Measurements from ENCODE around the gene RABGAP1. TPM values are rescaled to one million over a fixed set of nuclear protein-coding genes. Genes with fewer than 3 reads are reported as not detected.

RABGAP1 gene
- total RNA-seq, 1 experiment from 2014 or later: 55.4 TPM

DNA sequence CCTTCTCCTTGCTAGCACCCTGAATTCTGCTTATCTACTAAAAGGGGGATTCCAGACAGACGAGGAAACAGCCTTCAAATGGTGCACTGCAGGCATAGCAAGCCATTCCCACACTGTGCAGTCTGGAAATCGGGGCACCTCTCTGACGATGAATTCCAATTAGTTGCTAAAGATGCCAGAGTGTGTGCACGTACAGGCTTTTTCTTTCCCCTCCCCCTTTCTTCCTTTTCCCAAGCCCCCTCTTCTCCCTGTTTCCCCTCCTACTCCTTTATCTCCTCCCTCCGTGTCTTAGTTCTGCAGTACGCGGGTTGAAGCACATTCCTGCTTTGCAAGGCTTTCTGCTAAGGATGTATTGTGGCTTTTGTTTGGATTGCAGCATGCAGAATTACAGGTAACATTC, 92.5 kb downstream of the RABGAP1 start, which contains the start of gene GPR21:
GPR21 (plus strand) TSS at position 316 of the 400 bp plus-strand sequence. CDS start 900 bp downstream, outside the sequence.
- H3K4me3 Mint-ChIP-seq (ENCODE audit: unreplicated experiment): no peak within 1 kb of the TSS
- TF ChIP-seq, protein P1, sequence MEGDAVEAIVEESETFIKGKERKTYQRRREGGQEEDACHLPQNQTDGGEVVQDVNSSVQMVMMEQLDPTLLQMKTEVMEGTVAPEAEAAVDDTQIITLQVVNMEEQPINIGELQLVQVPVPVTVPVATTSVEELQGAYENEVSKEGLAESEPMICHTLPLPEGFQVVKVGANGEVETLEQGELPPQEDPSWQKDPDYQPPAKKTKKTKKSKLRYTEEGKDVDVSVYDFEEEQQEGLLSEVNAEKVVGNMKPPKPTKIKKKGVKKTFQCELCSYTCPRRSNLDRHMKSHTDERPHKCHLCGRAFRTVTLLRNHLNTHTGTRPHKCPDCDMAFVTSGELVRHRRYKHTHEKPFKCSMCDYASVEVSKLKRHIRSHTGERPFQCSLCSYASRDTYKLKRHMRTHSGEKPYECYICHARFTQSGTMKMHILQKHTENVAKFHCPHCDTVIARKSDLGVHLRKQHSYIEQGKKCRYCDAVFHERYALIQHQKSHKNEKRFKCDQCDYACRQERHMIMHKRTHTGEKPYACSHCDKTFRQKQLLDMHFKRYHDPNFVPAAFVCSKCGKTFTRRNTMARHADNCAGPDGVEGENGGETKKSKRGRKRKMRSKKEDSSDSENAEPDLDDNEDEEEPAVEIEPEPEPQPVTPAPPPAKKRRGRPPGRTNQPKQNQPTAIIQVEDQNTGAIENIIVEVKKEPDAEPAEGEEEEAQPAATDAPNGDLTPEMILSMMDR (IDR thresholded peaks at IDR 0.05; ENCODE audit: insufficient read depth in 1 of 2, low read depth in 1 of 2, low read length in 1 of 2, severe bottlenecking in 1 of 2, unreplicated experiment in 1 of 2): no peak

DNA sequence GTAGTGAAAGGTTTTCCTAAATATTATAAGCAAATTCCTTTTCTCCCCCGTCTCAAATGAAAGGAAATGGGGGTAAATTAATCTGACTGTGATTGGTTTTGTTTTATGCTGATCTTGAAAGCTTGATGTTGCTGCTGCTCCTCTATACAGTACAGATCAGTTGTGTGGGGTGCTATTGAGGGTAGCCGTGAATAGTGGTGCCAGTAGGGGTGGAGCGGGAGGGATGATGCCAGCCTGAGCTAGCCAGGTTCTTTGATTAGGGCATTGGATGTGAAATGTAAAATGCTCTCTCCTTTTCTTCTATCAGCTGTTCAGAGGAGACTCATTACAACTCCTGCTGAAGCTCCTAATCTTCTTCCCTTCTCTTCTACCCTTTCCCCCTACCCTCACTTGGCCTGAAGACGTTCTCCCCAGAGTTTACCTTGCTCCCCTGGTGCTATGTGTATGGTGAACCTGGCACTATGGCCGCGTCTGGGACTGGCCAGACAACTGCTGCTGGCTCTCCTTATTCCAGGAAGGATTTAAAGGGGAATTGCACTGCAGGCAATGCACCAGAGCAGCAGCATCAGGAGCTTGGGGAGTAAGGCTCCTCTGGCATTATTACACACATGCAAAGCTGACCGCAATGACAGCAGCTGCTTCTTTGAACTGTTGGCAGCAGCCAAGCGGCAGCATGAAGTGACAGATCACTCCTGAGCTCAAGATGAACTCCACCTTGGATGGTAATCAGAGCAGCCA, 93.2 kb downstream of the RABGAP1 start:
- no peak overlapping the region for H3K27ac Mint-ChIP-seq (ENCODE audit: unreplicated experiment)

More for the DNA sequence above, 92.5 kb downstream of the RABGAP1 start, which contains the start of gene GPR21:
- no TSS peak for BruUV-seq (replicated peaks)
- DNase-seq: no peak
- H3K27me3 ChIP-seq (replicated peaks; ENCODE audit: control insufficient read depth, insufficient read depth, low read length): no peaks in the 10 kb centered on the region
- no peaks in the 10 kb centered on the region for H3K9me3 ChIP-seq
- ChIA-PET POLR2A (no interaction called here), CTCF (no interaction called here)
- no peak within 1 kb of the TSS for H3K4me3 ChIP-seq (ENCODE audit: low read depth, low read length)
- Mint-ChIP-seq H3K36me3 (ENCODE audit: insufficient read depth, unreplicated experiment) (peaks cover 41% of the 10 kb centered on the region), H3K27me3 (ENCODE audit: insufficient read depth, unreplicated experiment) (no peaks in the 10 kb centered on the region), H3K27ac (ENCODE audit: unreplicated experiment) (no peak within 1 kb of the TSS), H3K4me1 (ENCODE audit: low read depth, unreplicated experiment) (no peaks in the 10 kb centered on the region), H3K9me3 (ENCODE audit: unreplicated experiment) (no peaks in the 10 kb centered on the region)
- 0 out of 2 replicates have a peak, but pooled peaks cover 2% of the 10 kb centered on the region for H3K36me3 ChIP-seq (ENCODE audit: control insufficient read depth, insufficient read depth, low read length)
- intact Hi-C loops (cut with micrococcal nuclease; ENCODE audit: unreplicated experiment): no loop called here
- H3K4me1 ChIP-seq: no peaks in the 10 kb centered on the region

DNA sequence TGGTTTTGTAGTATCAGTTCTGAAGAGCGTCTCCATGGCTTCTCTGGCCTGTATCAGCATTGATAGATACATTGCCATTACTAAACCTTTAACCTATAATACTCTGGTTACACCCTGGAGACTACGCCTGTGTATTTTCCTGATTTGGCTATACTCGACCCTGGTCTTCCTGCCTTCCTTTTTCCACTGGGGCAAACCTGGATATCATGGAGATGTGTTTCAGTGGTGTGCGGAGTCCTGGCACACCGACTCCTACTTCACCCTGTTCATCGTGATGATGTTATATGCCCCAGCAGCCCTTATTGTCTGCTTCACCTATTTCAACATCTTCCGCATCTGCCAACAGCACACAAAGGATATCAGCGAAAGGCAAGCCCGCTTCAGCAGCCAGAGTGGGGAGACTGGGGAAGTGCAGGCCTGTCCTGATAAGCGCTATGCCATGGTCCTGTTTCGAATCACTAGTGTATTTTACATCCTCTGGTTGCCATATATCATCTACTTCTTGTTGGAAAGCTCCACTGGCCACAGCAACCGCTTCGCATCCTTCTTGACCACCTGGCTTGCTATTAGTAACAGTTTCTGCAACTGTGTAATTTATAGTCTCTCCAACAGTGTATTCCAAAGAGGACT, 94.2 kb downstream of the RABGAP1 start:
- Mint-ChIP-seq H3K27me3 (ENCODE audit: insufficient read depth, unreplicated experiment) (no peaks in the 10 kb centered on the region), H3K9me3 (ENCODE audit: unreplicated experiment) (no peaks in the 10 kb centered on the region), H3K27ac (ENCODE audit: unreplicated experiment) (no peak overlapping the region), H3K4me3 (ENCODE audit: unreplicated experiment) (no peak overlapping the region), H3K4me1 (ENCODE audit: low read depth, unreplicated experiment) (no peaks in the 10 kb centered on the region), H3K36me3 (ENCODE audit: insufficient read depth, unreplicated experiment) (peaks cover 34% of the 10 kb centered on the region)
- CTCF ChIA-PET: no interaction called here
- BruUV-seq (replicated peaks): no TSS peak
- TF ChIP-seq, protein P1 (IDR thresholded peaks at IDR 0.05; ENCODE audit: insufficient read depth in 1 of 2, low read depth in 1 of 2, low read length in 1 of 2, severe bottlenecking in 1 of 2, unreplicated experiment in 1 of 2): no peak
- POLR2A ChIA-PET: no interaction called here
- H3K9me3 ChIP-seq: no peaks in the 10 kb centered on the region
- no peaks in the 10 kb centered on the region for H3K27me3 ChIP-seq (replicated peaks; ENCODE audit: control insufficient read depth, insufficient read depth, low read length)
- no peak for DNase-seq
- intact Hi-C loops (cut with micrococcal nuclease; ENCODE audit: unreplicated experiment): no loop called here
- H3K4me3 ChIP-seq (ENCODE audit: low read depth, low read length): no peak overlapping the region
- H3K36me3 ChIP-seq (ENCODE audit: control insufficient read depth, insufficient read depth, low read length): no peaks in the 10 kb centered on the region
- no peaks in the 10 kb centered on the region for H3K4me1 ChIP-seq

More for the DNA sequence above, 93.2 kb downstream of the RABGAP1 start:
- Mint-ChIP-seq H3K9me3 (ENCODE audit: unreplicated experiment) (no peaks in the 10 kb centered on the region), H3K4me1 (ENCODE audit: low read depth, unreplicated experiment) (no peaks in the 10 kb centered on the region), H3K27me3 (ENCODE audit: insufficient read depth, unreplicated experiment) (no peaks in the 10 kb centered on the region), H3K36me3 (ENCODE audit: insufficient read depth, unreplicated experiment) (peaks cover 41% of the 10 kb centered on the region), H3K4me3 (ENCODE audit: unreplicated experiment) (no peak overlapping the region)
- BruUV-seq (replicated peaks): no TSS peak
- ChIA-PET POLR2A (no interaction called here), CTCF (no interaction called here)
- 0 out of 2 replicates have a peak, but pooled peaks cover 2% of the 10 kb centered on the region for H3K36me3 ChIP-seq (ENCODE audit: control insufficient read depth, insufficient read depth, low read length)
- no peaks in the 10 kb centered on the region for H3K27me3 ChIP-seq (replicated peaks; ENCODE audit: control insufficient read depth, insufficient read depth, low read length)
- no peaks in the 10 kb centered on the region for H3K9me3 ChIP-seq
- no peak overlapping the region for H3K4me3 ChIP-seq (ENCODE audit: low read depth, low read length)
- intact Hi-C loops (cut with micrococcal nuclease; ENCODE audit: unreplicated experiment): no loop called here
- DNase-seq: no peak
- H3K4me1 ChIP-seq: no peaks in the 10 kb centered on the region
- TF ChIP-seq, protein P1 (IDR thresholded peaks at IDR 0.05; ENCODE audit: insufficient read depth in 1 of 2, low read depth in 1 of 2, low read length in 1 of 2, severe bottlenecking in 1 of 2, unreplicated experiment in 1 of 2): no peak
